Activated T-helper 17 cell treated with anti-CD3 and anti-CD28 coated beads, Interleukin-2, amount 50 U/mL, for 72 hours (primary cell): ENCODE measurements around the gene GFOD2. TPM values are rescaled to one million over a fixed set of nuclear protein-coding genes. Genes with fewer than 3 reads are reported as not detected.
A peak's percentile ranks its signal among the peaks of the same experiment; 100 is the strongest.

Source experiments
- ATAC-seq: fragments of 150-1000 bp; cut with Tn5 transposase; replicated peaks from 2 replicates; pipeline ENCODE4 v1.10.0; 2021; ENCODE audit warnings: mild to moderate bottlenecking, moderate library complexity
- H3K27ac Mint-ChIP-seq: one replicate; pipeline ENCODE4 v1.8.0; 2022; ENCODE audit warnings: mixed read lengths
- H3K27me3 Mint-ChIP-seq: one replicate; pipeline ENCODE4 v1.8.0; 2022; ENCODE audit warnings: mixed read lengths
- H3K36me3 Mint-ChIP-seq: one replicate; pipeline ENCODE4 v1.8.0; 2022; ENCODE audit warnings: low read depth, mild to moderate bottlenecking, mixed read lengths
- H3K4me1 Mint-ChIP-seq: one replicate; pipeline ENCODE4 v1.8.0; 2022; ENCODE audit warnings: mixed read lengths
- H3K4me3 Mint-ChIP-seq: one replicate; pipeline ENCODE4 v1.8.0; 2022; ENCODE audit warnings: mild to moderate bottlenecking, mixed read lengths
- H3K9me3 Mint-ChIP-seq: one replicate; pipeline ENCODE4 v1.8.0; 2022; ENCODE audit warnings: mixed read lengths
- total RNA-seq, 2 donors: library from RNA; stranded (reverse); gene quantifications; one replicate each; pipeline ENCODE4 v1.2.3, GENCODE V29; 2022

GFOD2 gene
- total RNA-seq, 2 donors from 2014 or later = 13.8 to 20.9 TPM

DNA sequence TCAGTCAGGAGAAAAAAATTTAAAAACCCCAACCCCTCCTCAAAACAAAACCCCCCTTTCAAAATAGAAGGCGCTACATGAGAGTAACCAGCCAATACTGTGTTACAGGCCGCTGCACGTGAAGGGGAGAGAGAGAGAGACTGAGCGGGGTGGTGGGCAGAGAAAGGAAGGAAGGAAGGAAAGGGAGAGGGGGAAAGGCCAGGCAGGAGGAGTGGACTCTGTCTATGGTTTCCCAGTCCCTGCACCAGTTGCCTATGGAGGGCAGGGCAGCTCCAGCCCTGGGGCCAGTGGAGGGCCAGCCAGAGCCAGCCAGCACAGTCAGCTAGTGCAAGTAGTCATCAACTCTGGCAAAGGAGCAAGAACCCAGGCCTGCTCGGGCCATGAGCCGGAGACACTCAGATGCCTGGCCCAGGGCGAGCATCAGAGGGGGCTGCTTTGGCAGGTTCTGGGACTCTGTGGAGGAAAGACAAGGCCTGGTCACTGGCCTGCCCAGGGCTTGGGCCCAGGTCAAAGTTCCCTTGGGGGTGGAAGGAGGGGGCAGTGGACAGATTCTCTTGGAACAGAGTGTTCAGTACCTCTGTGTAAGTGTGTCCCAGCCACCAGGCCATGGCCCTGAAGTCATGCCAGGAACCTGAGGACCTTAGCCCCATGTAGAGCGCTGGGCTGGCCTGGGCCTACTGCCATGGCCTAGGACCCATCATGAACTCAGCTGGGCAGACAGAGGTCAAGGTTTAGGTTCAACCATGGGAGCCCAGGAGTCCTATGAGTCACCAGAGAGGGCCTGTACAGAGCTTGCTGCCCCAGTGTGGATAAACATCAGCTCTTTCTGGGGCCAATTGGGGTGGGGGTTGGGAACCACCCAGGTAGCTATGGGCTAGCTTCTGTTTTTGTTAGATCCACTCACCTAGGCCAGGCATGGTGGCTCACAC lies 7.3 kb upstream of the GFOD2 start:
- no peaks in the 10 kb centered on the region for H3K4me1 Mint-ChIP-seq
- H3K4me3 Mint-ChIP-seq = no peak overlapping the region
- no peaks in the 10 kb centered on the region for H3K27me3 Mint-ChIP-seq
- no peaks in the 10 kb centered on the region for H3K9me3 Mint-ChIP-seq
- no peak overlapping the region for H3K27ac Mint-ChIP-seq
- H3K36me3 Mint-ChIP-seq = peaks cover 48% of the 10 kb centered on the region
- ATAC-seq = no peak

DNA sequence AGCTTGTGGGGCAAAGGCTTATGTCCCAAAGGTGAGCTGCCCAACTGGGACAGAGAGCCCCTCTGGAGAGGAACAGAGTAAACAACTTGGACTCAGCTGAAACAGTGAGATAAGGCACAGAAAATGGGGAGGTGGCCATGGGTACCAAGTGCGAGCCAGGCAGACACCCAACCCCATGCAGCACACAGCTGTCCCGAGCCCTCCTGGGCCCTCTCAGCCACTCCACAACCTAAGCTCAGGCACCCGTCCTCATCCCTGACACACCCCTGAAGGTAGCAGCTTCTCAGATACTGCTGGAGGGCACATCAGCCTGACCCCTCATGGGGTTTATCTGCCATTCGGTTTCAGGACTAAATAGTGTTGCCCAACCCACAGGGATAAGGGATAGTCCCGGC lies 4.8 kb upstream of the GFOD2 start:
- no peaks in the 10 kb centered on the region for H3K9me3 Mint-ChIP-seq
- H3K27ac Mint-ChIP-seq = no peak overlapping the region
- no peak overlapping the region for H3K4me3 Mint-ChIP-seq
- no peak for ATAC-seq
- no peaks in the 10 kb centered on the region for H3K27me3 Mint-ChIP-seq
- no peaks in the 10 kb centered on the region for H3K4me1 Mint-ChIP-seq
- H3K36me3 Mint-ChIP-seq = peaks cover 23% of the 10 kb centered on the region

DNA sequence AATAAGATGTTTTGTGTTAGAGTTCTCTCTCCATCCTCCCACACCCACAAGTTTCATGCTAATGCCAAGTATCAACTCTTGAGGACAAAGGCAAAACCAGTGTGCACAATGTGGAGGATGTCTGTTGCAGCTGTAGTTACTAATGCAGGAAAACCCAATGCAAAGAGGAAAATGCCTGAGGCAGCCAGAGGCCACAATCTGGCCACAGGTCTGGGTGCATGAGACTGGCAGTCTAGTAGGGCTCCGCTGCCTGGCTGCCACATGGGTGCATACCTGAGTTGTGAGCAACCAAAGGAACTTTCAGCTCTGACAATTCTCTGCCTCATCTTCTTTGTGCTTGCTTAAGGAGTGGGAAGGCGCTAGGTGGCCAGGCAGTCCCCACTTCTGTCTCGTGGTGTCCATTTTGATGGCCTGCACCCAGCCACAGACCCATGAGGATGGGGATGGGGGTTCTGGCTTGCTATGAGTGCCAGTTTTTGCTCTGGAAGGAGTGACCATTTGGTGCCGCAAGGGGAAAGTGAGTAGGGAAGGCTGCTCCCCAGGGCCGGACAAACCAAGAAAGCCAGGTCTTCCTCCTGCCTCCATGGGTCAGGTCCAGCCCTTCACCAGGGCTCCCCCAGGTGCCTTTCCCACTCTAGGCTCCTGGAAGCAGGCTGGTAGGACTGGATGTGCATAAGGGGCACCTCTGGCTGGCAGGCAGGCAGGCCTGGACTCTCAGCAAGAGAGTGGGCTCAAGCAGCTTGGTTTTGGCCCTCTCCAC lies 4.2 kb upstream of the GFOD2 start:
- Mint-ChIP-seq H3K27me3 (no peaks in the 10 kb centered on the region), H3K4me3 (no peak overlapping the region), H3K27ac (no peak overlapping the region), H3K9me3 (no peaks in the 10 kb centered on the region), H3K4me1 (peaks cover 5% of the 10 kb centered on the region), H3K36me3 (peaks cover 25% of the 10 kb centered on the region)
- ATAC-seq = no peak

DNA sequence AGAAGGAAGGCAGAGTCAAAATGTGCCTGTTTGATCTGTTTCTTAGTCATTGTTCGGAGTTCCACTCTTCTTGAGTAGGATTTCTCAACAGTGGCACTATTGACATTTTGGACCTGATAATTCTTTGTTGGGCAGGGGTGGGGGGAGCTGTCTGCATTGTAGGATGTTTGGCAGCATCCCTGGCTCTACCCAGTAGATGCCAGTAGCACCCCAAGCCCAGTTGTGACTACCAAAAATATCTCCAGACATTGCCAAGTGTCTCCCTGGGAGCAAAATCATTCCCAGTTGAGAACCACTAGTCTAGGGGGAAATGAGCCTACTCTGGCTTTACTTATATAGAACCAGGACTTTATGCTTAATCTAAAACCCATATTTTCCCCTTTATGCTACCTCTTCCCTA lies 1.1 kb upstream of the GFOD2 start:
- H3K9me3 Mint-ChIP-seq = no peaks in the 10 kb centered on the region
- ATAC-seq = no peak

GRCh38 chr16:67719778-67720144 lies 645 bp upstream of the GFOD2 start:
- Mint-ChIP-seq H3K4me3 (peak overlapping the region; percentile 86), H3K27me3 (no peaks in the 10 kb centered on the region), H3K36me3 (peaks cover 9% of the 10 kb centered on the region), H3K9me3 (no peaks in the 10 kb centered on the region), H3K27ac (peak overlapping the region; percentile 93), H3K4me1 (peaks cover 12% of the 10 kb centered on the region)
- ATAC-seq = peak; percentile 39

More for the DNA sequence above, 1.1 kb upstream of the GFOD2 start:
- peaks cover 12% of the 10 kb centered on the region for H3K4me1 Mint-ChIP-seq
- H3K27me3 Mint-ChIP-seq = no peaks in the 10 kb centered on the region
- peaks cover 13% of the 10 kb centered on the region for H3K36me3 Mint-ChIP-seq
- peak overlapping the region; percentile 93 for H3K27ac Mint-ChIP-seq
- peak overlapping the region; percentile 86 for H3K4me3 Mint-ChIP-seq

GRCh38 chr16:67718668-67719047 lies 458 bp downstream of the GFOD2 start:
- Mint-ChIP-seq H3K4me1 (peaks cover 12% of the 10 kb centered on the region), H3K9me3 (no peaks in the 10 kb centered on the region), H3K27me3 (no peaks in the 10 kb centered on the region), H3K4me3 (peak overlapping the region; percentile 86), H3K27ac (peak overlapping the region; percentile 93), H3K36me3 (peaks cover 8% of the 10 kb centered on the region)
- ATAC-seq = peak; percentile 16

DNA sequence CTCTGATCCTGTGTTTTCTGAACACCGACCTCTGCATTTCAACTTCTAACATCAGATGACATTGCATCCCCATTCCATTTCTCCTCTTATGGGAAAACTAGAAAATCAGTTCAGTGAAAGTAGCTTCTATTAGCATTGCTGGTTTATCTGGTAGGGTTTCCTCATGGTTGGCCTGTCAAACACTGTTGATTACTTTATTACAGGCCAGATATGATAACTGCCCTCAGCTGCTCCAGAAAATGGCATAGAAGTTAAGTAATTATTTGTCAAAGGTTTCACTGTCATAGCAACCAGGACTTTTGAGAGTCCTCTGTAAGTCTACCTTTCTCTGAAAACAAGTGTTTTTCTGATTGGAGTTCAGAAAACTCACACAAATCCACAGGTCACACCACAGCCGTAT lies 3.0 kb downstream of the GFOD2 start:
- no peaks in the 10 kb centered on the region for H3K27me3 Mint-ChIP-seq
- ATAC-seq = no peak
- H3K4me3 Mint-ChIP-seq = no peak overlapping the region
- H3K9me3 Mint-ChIP-seq = no peaks in the 10 kb centered on the region
- peaks cover 8% of the 10 kb centered on the region for H3K36me3 Mint-ChIP-seq
- peaks cover 20% of the 10 kb centered on the region for H3K4me1 Mint-ChIP-seq
- H3K27ac Mint-ChIP-seq = no peak overlapping the region

DNA sequence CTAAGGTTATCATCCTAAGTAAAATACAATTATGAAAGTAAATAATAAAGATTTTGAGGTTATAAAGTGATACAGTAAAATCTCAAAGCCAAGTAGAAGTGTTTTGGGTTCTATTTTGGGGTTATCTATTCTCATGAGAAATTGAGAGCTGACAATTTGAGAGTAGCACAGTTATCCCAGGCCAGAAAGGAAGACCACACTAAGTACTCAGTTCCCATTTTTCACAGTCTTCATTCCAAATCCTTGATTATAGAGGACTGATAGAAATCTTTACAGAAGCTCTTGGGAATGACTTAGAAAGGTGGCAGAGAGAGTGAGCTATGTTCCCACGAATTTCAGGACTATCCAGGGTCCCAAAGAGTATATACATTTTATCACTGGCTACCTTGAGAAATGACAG lies 4.6 kb downstream of the GFOD2 start:
- ATAC-seq = no peak
- H3K4me1 Mint-ChIP-seq = peaks cover 20% of the 10 kb centered on the region
- H3K27me3 Mint-ChIP-seq = no peaks in the 10 kb centered on the region
- H3K9me3 Mint-ChIP-seq = no peaks in the 10 kb centered on the region
- H3K27ac Mint-ChIP-seq = no peak overlapping the region
- H3K4me3 Mint-ChIP-seq = no peak overlapping the region
- H3K36me3 Mint-ChIP-seq = peaks cover 8% of the 10 kb centered on the region

GRCh38 chr16:67713647-67714273 lies 5.4 kb downstream of the GFOD2 start:
- peaks cover 20% of the 10 kb centered on the region for H3K4me1 Mint-ChIP-seq
- peak overlapping the region; percentile 22 for H3K27ac Mint-ChIP-seq
- H3K36me3 Mint-ChIP-seq = peaks cover 8% of the 10 kb centered on the region
- H3K27me3 Mint-ChIP-seq = no peaks in the 10 kb centered on the region
- H3K4me3 Mint-ChIP-seq = no peak overlapping the region
- no peak for ATAC-seq
- no peaks in the 10 kb centered on the region for H3K9me3 Mint-ChIP-seq

DNA sequence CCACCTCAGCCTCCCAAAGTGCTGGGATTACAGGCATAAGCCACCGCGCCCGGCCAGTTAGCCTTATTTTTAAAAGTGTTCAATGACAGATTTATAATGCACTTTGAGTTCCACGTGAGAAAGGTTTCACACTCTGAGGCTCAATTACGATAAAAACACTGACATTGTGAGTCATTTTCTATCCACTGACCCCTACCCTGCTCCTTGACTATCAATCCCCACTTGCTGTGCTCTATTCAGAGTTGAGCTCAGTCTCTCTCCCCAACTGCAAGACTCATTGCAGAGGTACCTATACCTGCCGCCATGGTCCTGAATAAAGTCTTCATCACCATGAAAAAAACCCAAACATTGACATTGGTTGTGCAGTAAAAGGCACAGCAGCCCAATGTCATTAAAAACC lies 8.5 kb downstream of the GFOD2 start:
- H3K27ac Mint-ChIP-seq = no peak overlapping the region
- H3K4me1 Mint-ChIP-seq = peaks cover 8% of the 10 kb centered on the region
- H3K4me3 Mint-ChIP-seq = no peak overlapping the region
- no peak for ATAC-seq
- H3K27me3 Mint-ChIP-seq = no peaks in the 10 kb centered on the region
- H3K36me3 Mint-ChIP-seq = no peaks in the 10 kb centered on the region
- no peaks in the 10 kb centered on the region for H3K9me3 Mint-ChIP-seq

GRCh38 chr16:67709050-67709449 lies 10.1 kb downstream of the GFOD2 start:
- Mint-ChIP-seq H3K36me3 (no peaks in the 10 kb centered on the region), H3K4me3 (no peak overlapping the region), H3K27me3 (no peaks in the 10 kb centered on the region), H3K4me1 (peaks cover 14% of the 10 kb centered on the region), H3K9me3 (no peaks in the 10 kb centered on the region), H3K27ac (no peak overlapping the region)
- ATAC-seq = no peak

DNA sequence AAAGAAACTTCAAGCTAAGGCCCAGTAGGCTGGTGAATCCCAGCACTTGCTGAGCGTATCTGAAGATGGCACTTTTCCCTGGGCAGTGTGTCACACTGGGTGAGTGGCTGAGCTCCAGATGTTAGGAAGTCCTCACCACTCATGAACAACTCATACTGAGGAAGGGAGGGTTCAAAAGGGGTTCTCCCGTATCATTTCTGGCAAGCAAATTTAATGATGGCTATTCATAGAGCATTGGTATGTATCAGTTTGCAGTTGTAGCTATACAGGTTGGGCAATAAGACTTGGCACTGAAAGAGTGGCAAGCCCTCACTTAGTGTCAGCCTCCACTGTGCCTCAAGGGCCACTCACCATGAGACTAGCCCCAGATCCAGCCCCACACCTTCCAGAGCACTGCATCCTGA lies 10.7 kb downstream of the GFOD2 start:
- Mint-ChIP-seq H3K27me3 (no peaks in the 10 kb centered on the region), H3K36me3 (no peaks in the 10 kb centered on the region), H3K4me3 (no peak overlapping the region), H3K4me1 (peaks cover 21% of the 10 kb centered on the region), H3K9me3 (no peaks in the 10 kb centered on the region), H3K27ac (no peak overlapping the region)
- no peak for ATAC-seq

DNA sequence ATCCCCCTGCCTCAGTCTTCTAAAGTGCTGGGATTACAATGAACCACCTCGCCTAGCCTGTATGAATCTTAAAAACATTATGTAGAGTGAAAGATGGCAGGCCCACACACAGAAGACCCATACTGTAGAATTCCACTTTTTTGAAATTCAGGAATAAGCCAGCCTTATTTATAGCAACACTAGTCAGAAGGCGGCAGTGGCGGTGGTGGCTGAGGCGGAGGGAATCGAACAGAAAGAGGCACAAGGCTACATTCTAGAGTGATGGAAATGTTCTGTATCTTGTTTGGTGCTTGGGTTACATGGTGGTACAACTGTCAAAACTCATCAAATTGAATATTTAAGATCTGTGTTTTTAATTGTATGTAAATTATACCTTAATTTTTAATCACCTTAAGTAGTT lies 11.3 kb downstream of the GFOD2 start:
- H3K27ac Mint-ChIP-seq = no peak overlapping the region
- no peaks in the 10 kb centered on the region for H3K27me3 Mint-ChIP-seq
- peaks cover 22% of the 10 kb centered on the region for H3K4me1 Mint-ChIP-seq
- H3K9me3 Mint-ChIP-seq = no peaks in the 10 kb centered on the region
- no peak overlapping the region for H3K4me3 Mint-ChIP-seq
- ATAC-seq = no peak
- no peaks in the 10 kb centered on the region for H3K36me3 Mint-ChIP-seq

GRCh38 chr16:67707210-67707609 lies 11.9 kb downstream of the GFOD2 start:
- peaks cover 22% of the 10 kb centered on the region for H3K4me1 Mint-ChIP-seq
- H3K27me3 Mint-ChIP-seq = no peaks in the 10 kb centered on the region
- H3K4me3 Mint-ChIP-seq = no peak overlapping the region
- H3K9me3 Mint-ChIP-seq = no peaks in the 10 kb centered on the region
- H3K27ac Mint-ChIP-seq = no peak overlapping the region
- no peak for ATAC-seq
- H3K36me3 Mint-ChIP-seq = no peaks in the 10 kb centered on the region
